B cell (primary cell): Measurements from ENCODE around the gene SAMSN1. TPM values are rescaled to one million over a fixed set of nuclear protein-coding genes. Genes with fewer than 3 reads are reported as not detected.

Source experiments
- ATAC-seq: fragments of 200-7000 bp; cut with Tn5 transposase; one replicate; pipeline ENCODE4 v1.10.0; 2021; ENCODE audit warnings: low read depth, mild to moderate bottlenecking, moderate number of reproducible peaks, moderate library complexity
- CTCF ChIA-PET: fragments of 350-600 bp; sonication (Branson Sonifier 250); formaldehyde crosslinking; loops from one replicate; lab custom pipeline; 2021; ENCODE audit warnings: antibody characterized with exemption, inconsistent platforms; lab: Charles Lee
- POLR2A ChIA-PET: fragments of 350-600 bp; sonication (Branson Sonifier 250); formaldehyde crosslinking; loops from one replicate; lab custom pipeline; 2021; ENCODE audit warnings: antibody characterized with exemption; lab: Charles Lee
- DNase-seq: peaks from one replicate; pipeline ENCODE4 v3.0.0; 2013
- H2AFZ ChIP-seq: 2 replicates; pipeline ENCODE4 v1.6.1; 2012; ENCODE audit warnings: mild to moderate bottlenecking, low read depth, low read length; ENCODE audit not compliant: insufficient read depth, poor library complexity, severe bottlenecking
- H3K27ac ChIP-seq, 2 donors: 1 replicate in 1 of 2; 2 replicates in 1 of 2; pipeline ENCODE4 v1.5.1; 2012 to 2013; ENCODE audit warnings: low read length in 2 of 2, mild to moderate bottlenecking in 2 of 2, moderate library complexity in 1 of 2
- H3K27me3 ChIP-seq, 4 experiments: fragments of 200-600 bp in 1 of 4; sonication (generic) in 1 of 4; replicated peaks in 1 of 4; 1 replicate in 2 of 4; 2 replicates in 2 of 4; pipeline versions ENCODE4 v1.6.1 to v1.7.0; 2013 to 2016; ENCODE audit warnings: low read length in 3 of 4, mild to moderate bottlenecking in 2 of 4, mixed read lengths in 1 of 4, moderate library complexity in 1 of 4; ENCODE audit not compliant: insufficient read depth in 4 of 4, control insufficient read depth in 3 of 4; ENCODE audit errors: control extremely low read depth in 1 of 4
- H3K36me3 ChIP-seq, 2 experiments: replicated peaks in 1 of 2; 1 replicate in 1 of 2; 2 replicates in 1 of 2; pipeline versions ENCODE4 v1.6.1 to v1.7.1; 2013; ENCODE audit warnings: low read length in 1 of 2; ENCODE audit not compliant: insufficient read depth in 2 of 2, control insufficient read depth in 1 of 2; ENCODE audit errors: control extremely low read depth in 1 of 2, extremely low read depth in 1 of 2
- H3K4me1 ChIP-seq, 2 donors: fragments of 200-600 bp in 1 of 2; sonication (generic) in 1 of 2; 1 replicate in 1 of 2; 2 replicates in 1 of 2; pipeline versions ENCODE4 v1.5.1 to v1.6.1; 2013 to 2017; ENCODE audit warnings: low read length in 2 of 2; ENCODE audit not compliant: control insufficient read depth in 2 of 2, insufficient read depth in 2 of 2
- H3K4me2 ChIP-seq: replicated peaks from 2 replicates; pipeline ENCODE3; 2012; ENCODE audit warnings: mild to moderate bottlenecking, low read depth, low read length; ENCODE audit not compliant: poor library complexity, severe bottlenecking
- H3K4me3 ChIP-seq, 5 experiments: fragments of 200-600 bp in 1 of 5; sonication (generic) in 1 of 5; 1 replicate in 3 of 5; 2 replicates in 2 of 5; pipeline versions ENCODE4 v1.5.1 to v1.7.0; 2011 to 2016; ENCODE audit warnings: low read length in 4 of 5, mild to moderate bottlenecking in 4 of 5, low read depth in 2 of 5, control low read depth in 1 of 5, moderate library complexity in 1 of 5; ENCODE audit not compliant: insufficient read depth in 1 of 5; ENCODE audit errors: control extremely low read depth in 1 of 5, extremely low read depth in 1 of 5
- H3K79me2 ChIP-seq: fragments of 200-600 bp; sonication (generic); one replicate; pipeline ENCODE4 v1.6.0; 2016; ENCODE audit warnings: low read length; ENCODE audit not compliant: control insufficient read depth, insufficient read depth
- H3K9ac ChIP-seq: fragments of 200-600 bp; sonication (generic); 2 replicates; pipeline ENCODE4 v1.6.1; 2017; ENCODE audit warnings: mild to moderate bottlenecking, low read length, moderate library complexity
- H3K9me3 ChIP-seq, 3 donors: one replicate each; pipeline versions ENCODE4 v1.6.1 to v1.7.1; 2013; ENCODE audit warnings: low read length in 2 of 3; ENCODE audit not compliant: control insufficient read depth in 2 of 3, insufficient read depth in 1 of 3; ENCODE audit errors: control extremely low read depth in 1 of 3
- H4K20me1 ChIP-seq: 2 replicates; pipeline ENCODE4 v1.6.0; 2012; ENCODE audit warnings: mild to moderate bottlenecking, low read length; ENCODE audit not compliant: insufficient read depth, control insufficient read depth, poor library complexity, severe bottlenecking
- H3K27ac Mint-ChIP-seq: one replicate; pipeline ENCODE4 v1.8.0; 2021; ENCODE audit warnings: mixed read lengths
- H3K27me3 Mint-ChIP-seq: one replicate; pipeline ENCODE4 v1.8.0; 2021; ENCODE audit warnings: mixed read lengths
- H3K4me1 Mint-ChIP-seq: one replicate; pipeline ENCODE4 v1.8.0; 2021; ENCODE audit warnings: mixed read lengths
- H3K4me3 Mint-ChIP-seq: one replicate; pipeline ENCODE4 v1.8.0; 2021; ENCODE audit warnings: mixed read lengths
- H3K9me3 Mint-ChIP-seq: one replicate; pipeline ENCODE4 v1.8.0; 2022; ENCODE audit warnings: mixed read lengths; ENCODE audit not compliant: insufficient read depth
- CTCF ChIP-seq: fragments of 200-600 bp; IDR thresholded peaks from one replicate; pipeline ENCODE4 v1.8.0; 2022; ENCODE audit warnings: antibody characterized with exemption, mild to moderate bottlenecking
- EZH2 ChIP-seq: IDR thresholded peaks from 2 replicates; pipeline ENCODE4 v1.6.1; 2012; ENCODE audit warnings: borderline replicate concordance, low read depth, mild to moderate bottlenecking, moderate library complexity, low read length; ENCODE audit not compliant: insufficient read depth, poor library complexity, severe bottlenecking
- intact Hi-C: fragments of 100-400 bp; cut with micrococcal nuclease; formaldehyde crosslinking; loops from one replicate; pipeline ENCODE4 v1.10.0; 2022
- polyA plus RNA-seq: library from polyadenylated mRNA; depleted of rRNA; stranded (reverse); fragments of >200 nt; gene quantifications from 2 replicates; pipeline ENCODE4 v1.2.3, GENCODE V29; 2012
- total RNA-seq, 2 donors: library from RNA; stranded (reverse); fragments of 120-200 nt in 1 of 2; gene quantifications; 1 replicate in 1 of 2; 2 replicates in 1 of 2; pipeline versions ENCODE4 v1.2.3 to v1.2.4, GENCODE V29; 2013 to 2022

Gene SAMSN1
- total and polyA plus RNA-seq, 2 donors (not counting 1 experiment from before 2014, with no cell fraction given), result 8.7 to 53.1 TPM

- no peak for ATAC-seq
- POLR2A ChIA-PET, result no interaction called here
- intact Hi-C loops, result loop anchor here (5.0 kb wide), 1 partner anchor 44 kb away; the partner anchor contains the start of gene SAMSN1
Observed at GRCh38 chr21:14591377-14591776, 45.3 kb upstream of the SAMSN1 start.

More at GRCh38 chr21:14591377-14591776, 45.3 kb upstream of the SAMSN1 start:
- H3K4me3 Mint-ChIP-seq, result no peak overlapping the region
- H3K27me3 Mint-ChIP-seq, result no peaks in the 10 kb centered on the region
- no peak overlapping the region for H3K27ac ChIP-seq
- H3K4me2 ChIP-seq, result no peak overlapping the region
- no peaks in the 10 kb centered on the region for H3K36me3 ChIP-seq
- peaks cover 3% of the 10 kb centered on the region for H3K9me3 Mint-ChIP-seq
- H4K20me1 ChIP-seq, result no peaks in the 10 kb centered on the region
- H3K9me3 ChIP-seq, result peaks cover 0 to 2% (median 0%) of the 10 kb centered on the region in 3 donors
- H3K4me1 ChIP-seq, result peaks cover 3 to 8% of the 10 kb centered on the region in 2 donors
- H2AFZ ChIP-seq, result peak overlapping the region; percentile 43
- H3K4me1 Mint-ChIP-seq, result peaks cover 20% of the 10 kb centered on the region
- no peak overlapping the region for H3K27ac Mint-ChIP-seq
- CTCF ChIA-PET, result interaction anchor here (1.6 kb wide), 1 partner anchor 9 kb away, joined by 3 read pairs; no protein-coding TSS in a partner anchor
- H3K27me3 ChIP-seq, result no peaks in the 10 kb centered on the region
- H3K79me2 ChIP-seq, result no peaks in the 10 kb centered on the region
- no peak overlapping the region for H3K9ac ChIP-seq
- H3K4me3 ChIP-seq, result no peak overlapping the region
- DNase-seq, result no peak
- TF ChIP-seq CTCF (no peak), EZH2 (no peak)
